Panc1 (cell line): ENCODE measurements around the gene THBS4. TPM values are rescaled to one million over a fixed set of nuclear protein-coding genes. Genes with fewer than 3 reads are reported as not detected.

ENCODE experiments used
- ATAC-seq: fragments of 200-7000 bp; cut with Tn5 transposase; 2 replicates; pipeline ENCODE4 v1.9.1; 2020; ENCODE audit warnings: mild to moderate bottlenecking, moderate library complexity
- BruUV-seq: library from RNA; stranded (reverse); fragments of 400-500 nt; replicated peaks from 2 replicates; lab custom pipeline; 2021; lab: Mats Ljungman, UMichigan
- CTCF ChIA-PET: fragments of 300-600 bp; sonication (Branson Sonifier 250); formaldehyde crosslinking; loops from one replicate; lab custom pipeline; 2022; ENCODE audit warnings: antibody characterized with exemption; lab: Charles Lee
- POLR2A ChIA-PET: fragments of 300-600 bp; sonication (Branson Sonifier 250); formaldehyde crosslinking; loops from one replicate; lab custom pipeline; 2022; ENCODE audit warnings: antibody characterized with exemption; lab: Charles Lee
- DNase-seq: peaks from one replicate; pipeline ENCODE4 v3.0.0-alpha.2; 2010; ENCODE audit warnings: low read depth, low spot score
- H3K27ac ChIP-seq: 2 replicates; pipeline ENCODE4 v1.5.1; 2011; ENCODE audit warnings: mild to moderate bottlenecking, low read length, inconsistent platforms
- H3K27me3 ChIP-seq: fragments of 200-500 bp; sonication (Bioruptor generic); 2 replicates; pipeline ENCODE4 v1.6.0; 2014; ENCODE audit warnings: low read length, inconsistent platforms; ENCODE audit not compliant: control insufficient read depth, insufficient read depth
- H3K36me3 ChIP-seq: fragments of 200-500 bp; sonication (Bioruptor generic); 2 replicates; pipeline ENCODE4 v1.5.1; 2014; ENCODE audit warnings: inconsistent platforms, mild to moderate bottlenecking, low read length, moderate library complexity; ENCODE audit not compliant: control insufficient read depth, insufficient read depth
- H3K4me1 ChIP-seq: 2 replicates; pipeline ENCODE4 v1.5.1; 2011; ENCODE audit warnings: inconsistent platforms, mild to moderate bottlenecking, low read length, moderate library complexity; ENCODE audit not compliant: control insufficient read depth, insufficient read depth
- H3K4me3 ChIP-seq, 2 experiments: 2 replicates each; pipeline ENCODE4 v1.5.1; 2011 to 2012; ENCODE audit warnings: low read depth in 2 of 2, low read length in 2 of 2, mild to moderate bottlenecking in 2 of 2, inconsistent platforms in 1 of 2, moderate library complexity in 1 of 2
- H3K9me3 ChIP-seq: fragments of 200-500 bp; sonication (Bioruptor generic); 2 replicates; pipeline ENCODE4 v1.5.1; 2014; ENCODE audit warnings: low read depth, mild to moderate bottlenecking, inconsistent platforms, low read length, moderate library complexity; ENCODE audit not compliant: control insufficient read depth, insufficient read depth
- POLR2AphosphoS5 ChIP-seq: IDR thresholded peaks from 2 replicates; pipeline ENCODE4 v1.6.1; 2012; ENCODE audit warnings: mild to moderate bottlenecking, low read depth, low read length, moderate library complexity
- SIN3A ChIP-seq: IDR thresholded peaks from 2 replicates; pipeline ENCODE4 v1.6.1; 2012; ENCODE audit warnings: low read depth, mild to moderate bottlenecking, low read length, moderate library complexity, borderline replicate concordance; ENCODE audit not compliant: insufficient read depth
- in situ Hi-C: cut with HindIII; loops from 2 replicates; pipeline ENCODE4 v1.10.0; 2016; ENCODE audit warnings: low sequenced_read_pairs, low pct_unique_long_range_greater_than_20kb
- intact Hi-C: fragments of 100-400 bp; cut with micrococcal nuclease; formaldehyde crosslinking; loops from one replicate; pipeline ENCODE4 v1.10.0; 2022; ENCODE audit not compliant: unreplicated experiment
- total RNA-seq: library from RNA; stranded (reverse); gene quantifications from one replicate; pipeline ENCODE4 v1.2.1, GENCODE V29; 2021; ENCODE audit not compliant: unreplicated experiment
- TF ChIP-seq, protein P1 (sequence below): fragments of 450-650 bp; IDR thresholded peaks from 2 replicates; pipeline ENCODE4 v1.5.1; 2017; ENCODE audit warnings: mild to moderate bottlenecking
- TF ChIP-seq, protein P2 (sequence below), 2 experiments: IDR thresholded peaks; 2 replicates each; pipeline ENCODE4 v1.6.1; 2011 to 2012; ENCODE audit warnings: low read depth in 2 of 2, control low read depth in 1 of 2, low read length in 1 of 2, mild to moderate bottlenecking in 1 of 2, moderate library complexity in 1 of 2; ENCODE audit not compliant: insufficient read depth in 1 of 2

THBS4 gene
- total RNA-seq, 1 experiment from 2014 or later: 0.31 TPM

DNA sequence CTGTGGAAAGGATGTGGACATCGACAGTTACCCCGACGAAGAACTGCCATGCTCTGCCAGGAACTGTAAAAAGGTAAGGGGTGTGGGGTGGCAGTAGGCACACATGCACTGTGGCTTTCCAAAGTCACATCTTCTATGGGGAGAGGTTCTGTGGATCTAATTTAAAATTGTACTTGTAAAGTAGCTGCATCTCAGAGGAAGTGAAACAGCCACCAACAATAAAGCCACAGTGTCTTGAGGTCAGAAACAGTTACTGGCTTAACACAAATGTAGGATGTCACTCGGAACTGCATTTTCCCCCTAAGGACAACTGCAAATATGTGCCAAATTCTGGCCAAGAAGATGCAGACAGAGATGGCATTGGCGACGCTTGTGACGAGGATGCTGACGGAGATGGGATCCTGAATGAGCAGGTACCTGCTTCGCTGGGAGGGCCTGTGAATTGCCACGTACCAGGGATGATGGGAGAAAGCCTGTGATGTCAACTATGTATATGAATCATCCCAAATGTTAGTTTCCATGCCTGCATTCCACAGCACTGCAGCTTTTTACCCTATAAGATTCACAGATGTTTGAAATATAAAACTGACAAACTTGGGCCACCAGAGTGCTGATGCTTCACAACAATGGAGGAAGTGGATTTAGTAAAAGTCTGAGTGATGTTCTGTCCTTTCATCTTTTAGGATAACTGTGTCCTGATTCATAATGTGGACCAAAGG lies 35.3 kb downstream of the THBS4 start:
- intact Hi-C loops (no loop called here), in situ Hi-C loops (no loop called here)
- Histone ChIP-seq H3K27ac (no peak overlapping the region), H3K27me3 (no peaks in the 10 kb centered on the region; the same call in 1 of the 2 replicates), H3K4me3 (no peak overlapping the region), H3K4me1 (no peaks in the 10 kb centered on the region), H3K9me3 (no peaks in the 10 kb centered on the region), H3K36me3 (no peaks in the 10 kb centered on the region)
- ChIA-PET CTCF (no interaction called here), POLR2A (no interaction called here)
- ATAC-seq (no peak), DNase-seq (no peak)
- TF ChIP-seq SIN3A (no peak), POLR2AphosphoS5 (no peak)
- TF ChIP-seq, protein P1, sequence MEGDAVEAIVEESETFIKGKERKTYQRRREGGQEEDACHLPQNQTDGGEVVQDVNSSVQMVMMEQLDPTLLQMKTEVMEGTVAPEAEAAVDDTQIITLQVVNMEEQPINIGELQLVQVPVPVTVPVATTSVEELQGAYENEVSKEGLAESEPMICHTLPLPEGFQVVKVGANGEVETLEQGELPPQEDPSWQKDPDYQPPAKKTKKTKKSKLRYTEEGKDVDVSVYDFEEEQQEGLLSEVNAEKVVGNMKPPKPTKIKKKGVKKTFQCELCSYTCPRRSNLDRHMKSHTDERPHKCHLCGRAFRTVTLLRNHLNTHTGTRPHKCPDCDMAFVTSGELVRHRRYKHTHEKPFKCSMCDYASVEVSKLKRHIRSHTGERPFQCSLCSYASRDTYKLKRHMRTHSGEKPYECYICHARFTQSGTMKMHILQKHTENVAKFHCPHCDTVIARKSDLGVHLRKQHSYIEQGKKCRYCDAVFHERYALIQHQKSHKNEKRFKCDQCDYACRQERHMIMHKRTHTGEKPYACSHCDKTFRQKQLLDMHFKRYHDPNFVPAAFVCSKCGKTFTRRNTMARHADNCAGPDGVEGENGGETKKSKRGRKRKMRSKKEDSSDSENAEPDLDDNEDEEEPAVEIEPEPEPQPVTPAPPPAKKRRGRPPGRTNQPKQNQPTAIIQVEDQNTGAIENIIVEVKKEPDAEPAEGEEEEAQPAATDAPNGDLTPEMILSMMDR: no peak
- TF ChIP-seq, protein P2, sequence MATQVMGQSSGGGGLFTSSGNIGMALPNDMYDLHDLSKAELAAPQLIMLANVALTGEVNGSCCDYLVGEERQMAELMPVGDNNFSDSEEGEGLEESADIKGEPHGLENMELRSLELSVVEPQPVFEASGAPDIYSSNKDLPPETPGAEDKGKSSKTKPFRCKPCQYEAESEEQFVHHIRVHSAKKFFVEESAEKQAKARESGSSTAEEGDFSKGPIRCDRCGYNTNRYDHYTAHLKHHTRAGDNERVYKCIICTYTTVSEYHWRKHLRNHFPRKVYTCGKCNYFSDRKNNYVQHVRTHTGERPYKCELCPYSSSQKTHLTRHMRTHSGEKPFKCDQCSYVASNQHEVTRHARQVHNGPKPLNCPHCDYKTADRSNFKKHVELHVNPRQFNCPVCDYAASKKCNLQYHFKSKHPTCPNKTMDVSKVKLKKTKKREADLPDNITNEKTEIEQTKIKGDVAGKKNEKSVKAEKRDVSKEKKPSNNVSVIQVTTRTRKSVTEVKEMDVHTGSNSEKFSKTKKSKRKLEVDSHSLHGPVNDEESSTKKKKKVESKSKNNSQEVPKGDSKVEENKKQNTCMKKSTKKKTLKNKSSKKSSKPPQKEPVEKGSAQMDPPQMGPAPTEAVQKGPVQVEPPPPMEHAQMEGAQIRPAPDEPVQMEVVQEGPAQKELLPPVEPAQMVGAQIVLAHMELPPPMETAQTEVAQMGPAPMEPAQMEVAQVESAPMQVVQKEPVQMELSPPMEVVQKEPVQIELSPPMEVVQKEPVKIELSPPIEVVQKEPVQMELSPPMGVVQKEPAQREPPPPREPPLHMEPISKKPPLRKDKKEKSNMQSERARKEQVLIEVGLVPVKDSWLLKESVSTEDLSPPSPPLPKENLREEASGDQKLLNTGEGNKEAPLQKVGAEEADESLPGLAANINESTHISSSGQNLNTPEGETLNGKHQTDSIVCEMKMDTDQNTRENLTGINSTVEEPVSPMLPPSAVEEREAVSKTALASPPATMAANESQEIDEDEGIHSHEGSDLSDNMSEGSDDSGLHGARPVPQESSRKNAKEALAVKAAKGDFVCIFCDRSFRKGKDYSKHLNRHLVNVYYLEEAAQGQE (IDR thresholded peaks at IDR 0.05; ENCODE audit: insufficient read depth in 1 of 2, low read depth in 2 of 2, low read length in 1 of 2): no peak
- no TSS peak for BruUV-seq

DNA sequence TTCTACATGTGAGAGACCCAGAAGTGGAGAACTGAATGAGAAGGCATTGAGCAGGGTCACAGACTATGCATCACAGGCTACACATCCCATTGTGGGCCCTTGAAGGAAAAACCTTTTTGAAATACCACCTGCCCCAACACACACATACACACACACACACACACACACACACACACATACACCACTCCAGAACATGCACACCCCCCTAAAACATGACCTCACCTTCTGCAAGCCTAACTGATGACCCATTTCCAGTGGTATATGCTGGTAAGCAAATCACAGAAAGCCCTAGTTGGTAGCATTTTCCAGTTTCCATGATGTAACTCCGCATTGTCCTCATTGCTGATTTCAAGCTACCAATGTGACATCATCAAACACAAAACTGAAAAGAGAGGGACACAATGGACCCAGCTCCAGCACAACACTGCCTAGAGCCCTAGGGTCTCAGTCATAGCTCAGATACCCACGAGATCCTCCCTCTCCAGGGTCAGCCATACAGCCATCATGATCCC lies 36.4 kb downstream of the THBS4 start:
- BruUV-seq: no TSS peak
- no peak overlapping the region for H3K27ac ChIP-seq
- H3K36me3 ChIP-seq: no peaks in the 10 kb centered on the region
- ATAC-seq (no peak), DNase-seq (no peak)
- intact Hi-C loops (no loop called here), in situ Hi-C loops (no loop called here)
- no peaks in the 10 kb centered on the region; the same call in 1 of the 2 replicates for H3K27me3 ChIP-seq
- TF ChIP-seq, protein P1: no peak
- no peaks in the 10 kb centered on the region for H3K4me1 ChIP-seq
- CTCF ChIA-PET: no interaction called here
- no peaks in the 10 kb centered on the region for H3K9me3 ChIP-seq
- POLR2A ChIA-PET: no interaction called here
- H3K4me3 ChIP-seq: no peak overlapping the region
